Measurements from ENCODE around the gene ADSS1.

The ADSS1 gene

GRCh38 chr14:104695660-104696000 lies 28.4 kb upstream of the ADSS1 start:
- Histone ChIP-seq H3K36me3 (ENCODE audit: insufficient read depth, low read length) (peaks cover 5% of the 10 kb centered on the region; the same call in 1 of the 2 replicates), H3K9ac (ENCODE audit: low read depth, low read length, poor library complexity, severe bottlenecking) (peak overlapping the region; percentile 99), H3K27me3 (ENCODE audit: insufficient read depth, low read length, poor library complexity, severe bottlenecking) (no peaks in the 10 kb centered on the region), H3K9me3 (ENCODE audit: insufficient read depth, low read depth, low read length) (no peaks in the 10 kb centered on the region), H4K20me1 (ENCODE audit: insufficient read depth, low read length, poor library complexity, severe bottlenecking) (peaks cover 27% of the 10 kb centered on the region), H2AFZ (ENCODE audit: low read length) (no peak overlapping the region), H3F3A (ENCODE audit: low read depth) (no peaks in the 10 kb centered on the region), H3K79me2 (ENCODE audit: insufficient read depth, low read length) (peaks cover 71% of the 10 kb centered on the region), H3K4me1 (ENCODE audit: insufficient read depth, low read length, poor library complexity, severe bottlenecking) (peaks cover 46% of the 10 kb centered on the region), H3K4me2 (ENCODE audit: low read depth, low read length, poor library complexity, severe bottlenecking) (peak overlapping the region; percentile 98), H3K9me2 (replicated peaks; ENCODE audit: low read depth, low read length) (no peaks in the 10 kb centered on the region), H3K4me3 (ENCODE audit: low read length, poor library complexity, severe bottlenecking) (no peak overlapping the region)
- TF ChIP-seq EZH2phosphoT487 (IDR thresholded peaks at IDR 0.05; ENCODE audit: borderline replicate concordance) (no peak), CTCF (conservative IDR thresholded peaks at IDR 0.05; ENCODE audit: low read length) (no peak)

- Histone ChIP-seq H3K27me3 (ENCODE audit: insufficient read depth, low read length, poor library complexity, severe bottlenecking) (no peaks in the 10 kb centered on the region), H2AFZ (ENCODE audit: low read length) (no peak overlapping the region), H3K36me3 (ENCODE audit: insufficient read depth, low read length) (peaks cover 8% of the 10 kb centered on the region; the same call in 1 of the 2 replicates), H3K9me2 (replicated peaks; ENCODE audit: low read depth, low read length) (no peaks in the 10 kb centered on the region), H3K4me3 (ENCODE audit: low read length, poor library complexity, severe bottlenecking) (no peak overlapping the region), H3K79me2 (ENCODE audit: insufficient read depth, low read length) (peaks cover 59% of the 10 kb centered on the region), H3F3A (ENCODE audit: low read depth) (no peaks in the 10 kb centered on the region), H3K4me1 (ENCODE audit: insufficient read depth, low read length, poor library complexity, severe bottlenecking) (peaks cover 36% of the 10 kb centered on the region), H3K4me2 (ENCODE audit: low read depth, low read length, poor library complexity, severe bottlenecking) (no peak overlapping the region), H3K9me3 (ENCODE audit: insufficient read depth, low read depth, low read length) (no peaks in the 10 kb centered on the region), H3K9ac (ENCODE audit: low read depth, low read length, poor library complexity, severe bottlenecking) (no peak overlapping the region), H4K20me1 (ENCODE audit: insufficient read depth, low read length, poor library complexity, severe bottlenecking) (peaks cover 17% of the 10 kb centered on the region)
- TF ChIP-seq EZH2phosphoT487 (IDR thresholded peaks at IDR 0.05; ENCODE audit: borderline replicate concordance) (no peak), CTCF (conservative IDR thresholded peaks at IDR 0.05; ENCODE audit: low read length) (no peak)
Measured at GRCh38 chr14:104696671-104697316, 27.2 kb upstream of the ADSS1 start.

GRCh38 chr14:104697317-104697703 lies 26.7 kb upstream of the ADSS1 start:
- no peaks in the 10 kb centered on the region for H3K9me3 ChIP-seq (ENCODE audit: insufficient read depth, low read depth, low read length)
- peaks cover 31% of the 10 kb centered on the region for H3K4me1 ChIP-seq (ENCODE audit: insufficient read depth, low read length, poor library complexity, severe bottlenecking)
- peaks cover 11% of the 10 kb centered on the region; the same call in 1 of the 2 replicates for H3K36me3 ChIP-seq (ENCODE audit: insufficient read depth, low read length)
- H3F3A ChIP-seq (ENCODE audit: low read depth), result no peaks in the 10 kb centered on the region
- TF ChIP-seq CTCF (conservative IDR thresholded peaks at IDR 0.05; ENCODE audit: low read length) (no peak), EZH2phosphoT487 (IDR thresholded peaks at IDR 0.05; ENCODE audit: borderline replicate concordance) (no peak)
- no peak overlapping the region for H2AFZ ChIP-seq (ENCODE audit: low read length)
- H3K9me2 ChIP-seq (replicated peaks; ENCODE audit: low read depth, low read length), result no peaks in the 10 kb centered on the region
- no peaks in the 10 kb centered on the region for H3K27me3 ChIP-seq (ENCODE audit: insufficient read depth, low read length, poor library complexity, severe bottlenecking)
- no peak overlapping the region for H3K4me3 ChIP-seq (ENCODE audit: low read length, poor library complexity, severe bottlenecking)
- no peak overlapping the region for H3K4me2 ChIP-seq (ENCODE audit: low read depth, low read length, poor library complexity, severe bottlenecking)
- H3K9ac ChIP-seq (ENCODE audit: low read depth, low read length, poor library complexity, severe bottlenecking), result no peak overlapping the region
- peaks cover 14% of the 10 kb centered on the region for H4K20me1 ChIP-seq (ENCODE audit: insufficient read depth, low read length, poor library complexity, severe bottlenecking)
- H3K79me2 ChIP-seq (ENCODE audit: insufficient read depth, low read length), result peaks cover 54% of the 10 kb centered on the region

All from Loucy (cell line).